Transverse colon (tissue), 4 donors: ENCODE data around the gene SBK2.

Experiments
- CTCF ChIP-seq, 5 experiments: fragments of 200-600 bp in 3 of 5; fragments of 450-650 bp in 2 of 5; sonication (generic) in 3 of 5; IDR thresholded peaks; 1 replicate in 2 of 5; 2 replicates in 3 of 5; pipeline ENCODE4 v1.5.1; 2016 to 2017; ENCODE audit warnings: antibody characterized with exemption in 5 of 5, inconsistent platforms in 3 of 5, mild to moderate bottlenecking in 2 of 5, moderate library complexity in 1 of 5
- EP300 ChIP-seq: sonication (generic); formaldehyde crosslinking; IDR thresholded peaks from one replicate; pipeline ENCODE4 v1.6.1; 2017; ENCODE audit warnings: antibody characterized with exemption, low read depth
- POLR2A ChIP-seq: fragments of 450-650 bp; IDR thresholded peaks from one replicate; pipeline ENCODE4 v1.6.1; 2016; ENCODE audit warnings: antibody characterized with exemption, mild to moderate bottlenecking, moderate library complexity
- POLR2AphosphoS5 ChIP-seq, 3 donors: sonication (generic); formaldehyde crosslinking; IDR thresholded peaks; one replicate each; pipeline ENCODE4 v1.6.1; 2016; ENCODE audit warnings: antibody characterized with exemption in 3 of 3

DNA sequence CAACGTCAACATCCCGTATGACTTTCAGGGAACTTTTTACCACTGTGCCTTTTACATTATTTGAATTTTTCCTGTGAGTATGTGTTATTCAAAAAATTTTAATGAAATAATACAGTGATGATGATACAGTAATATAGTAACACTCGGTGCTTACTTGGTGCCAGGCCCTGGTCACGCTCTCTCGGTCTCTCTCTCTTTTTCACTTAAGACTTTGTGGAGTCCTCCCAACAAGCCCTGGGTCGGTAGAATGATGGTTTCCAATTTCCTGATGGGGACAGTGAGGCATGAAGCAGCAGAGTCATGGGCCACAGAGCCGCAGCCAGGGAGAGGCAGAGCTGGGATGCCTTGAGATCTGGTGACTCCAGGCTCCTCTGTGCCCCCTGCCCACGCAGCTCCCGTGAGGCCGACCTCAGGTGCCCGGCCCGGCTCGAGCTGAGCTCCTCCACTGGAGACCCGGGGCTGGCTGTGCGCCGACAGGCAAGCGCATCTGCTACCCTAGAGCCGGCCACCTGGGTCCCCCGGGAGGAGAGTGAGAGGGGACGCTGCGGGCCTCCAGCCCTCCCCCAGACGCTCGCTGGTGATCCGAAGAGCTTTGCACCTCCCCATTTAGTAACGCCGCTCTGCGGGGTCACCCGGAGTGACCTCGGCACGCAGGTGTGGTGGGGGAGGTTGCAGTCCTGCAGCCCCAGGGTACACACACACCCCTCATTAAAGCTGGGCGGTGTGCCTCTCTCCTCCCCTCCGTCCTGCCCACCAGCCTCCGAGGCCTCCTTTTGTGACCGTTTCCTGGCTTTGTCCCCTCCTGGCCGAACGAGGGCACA, 12.8 kb upstream of the SBK2 start:
- TF ChIP-seq CTCF (IDR thresholded peaks at IDR 0.05) (no peak), POLR2A (no peak), POLR2AphosphoS5 (IDR thresholded peaks at IDR 0.05) (no peak), EP300 (no peak)
